ENCODE data around the gene SFXN5.
"Not testable (repeated sequence)": the region's sequence is repeated elsewhere in the genome, so short reads cannot be mapped to it uniquely, and the experiment has no call there.

SFXN5 gene

GRCh38 chr2:73071360-73072128 lies at the start of gene SFXN5:
SFXN5 (minus strand) TSS chr2:73071712; CDS start chr2:73071705, 7 bp downstream.
- in situ Hi-C loops (cut with MboI; ENCODE audit: low sequenced_read_pairs) = no loop called here

DNA sequence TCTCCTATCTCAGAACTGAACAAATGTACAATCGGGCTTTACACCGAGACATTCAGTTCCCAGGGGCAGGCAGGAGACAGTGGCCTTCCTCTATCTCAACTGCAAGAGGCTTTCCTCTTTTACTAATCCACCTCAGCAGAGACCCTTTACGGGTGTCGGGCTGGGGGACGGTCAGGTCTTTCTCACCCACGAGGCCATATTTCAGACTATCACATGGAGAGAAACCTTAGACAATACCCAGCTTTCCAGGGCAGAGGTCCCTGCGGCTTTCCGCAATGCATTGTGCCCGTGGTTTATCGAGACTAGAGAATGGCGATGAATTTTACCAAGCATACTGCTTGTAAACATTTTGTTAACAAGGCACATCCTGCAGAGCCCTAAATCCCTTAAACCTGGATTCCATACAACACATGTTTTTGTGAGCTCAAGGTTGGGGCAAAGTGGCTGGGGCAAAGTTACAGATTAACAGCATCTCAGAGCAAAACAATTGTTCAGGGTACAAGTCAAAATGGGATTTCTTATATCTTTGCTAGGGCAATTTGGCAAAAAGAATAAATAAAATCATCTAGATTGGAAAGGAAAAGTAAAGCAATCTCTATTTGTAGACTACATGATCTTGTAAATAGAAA lies 48.2 kb upstream of the SFXN5 start:
- in situ Hi-C loops (cut with MboI; ENCODE audit: low sequenced_read_pairs) = not testable (repeated sequence)

GRCh38 chr2:73117441-73117840 lies 45.9 kb upstream of the SFXN5 start:
- in situ Hi-C loops (cut with MboI; ENCODE audit: low sequenced_read_pairs) = no loop called here

DNA sequence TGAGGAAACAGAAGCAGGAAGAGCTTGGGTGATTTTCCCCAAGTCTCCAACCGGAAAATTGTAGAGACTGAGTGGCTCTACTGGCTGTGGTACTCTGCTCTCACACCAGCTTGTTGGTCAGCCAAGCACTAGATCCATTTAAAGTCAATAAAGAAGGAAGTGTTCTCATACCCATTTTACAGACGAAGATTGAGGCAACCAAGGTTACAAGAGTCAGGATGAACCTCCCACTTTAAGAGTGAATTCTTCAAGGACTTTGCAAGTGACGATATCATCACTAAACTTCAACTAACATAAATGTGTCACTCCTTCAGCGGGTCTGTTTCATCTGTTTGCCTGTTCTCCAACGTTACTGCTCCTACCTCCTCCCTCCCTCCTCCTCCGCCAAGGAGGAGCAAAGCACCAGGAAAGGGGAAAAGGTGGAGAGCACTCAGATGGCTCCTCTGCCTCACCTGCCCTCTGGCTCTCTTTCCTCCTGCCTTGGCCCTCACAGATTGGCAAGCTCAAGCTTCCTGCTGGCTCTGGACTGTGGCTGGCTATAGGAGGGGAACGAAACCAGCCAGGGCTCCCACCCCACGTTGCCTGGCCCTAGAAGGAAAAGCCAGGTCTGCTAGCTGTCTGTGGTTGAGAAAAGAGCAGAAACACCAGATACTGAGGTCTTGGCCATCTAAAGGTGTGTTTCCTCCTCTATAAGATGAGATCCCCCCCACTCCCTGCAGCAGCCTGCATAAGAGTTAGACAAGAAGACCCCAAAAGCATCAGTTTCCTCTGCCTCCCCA lies 44.9 kb upstream of the SFXN5 start:
- in situ Hi-C loops (cut with MboI; ENCODE audit: low sequenced_read_pairs) = no loop called here

GRCh38 chr2:73114273-73114867 lies 42.9 kb upstream of the SFXN5 start:
- in situ Hi-C loops (cut with MboI; ENCODE audit: low sequenced_read_pairs) = no loop called here

DNA sequence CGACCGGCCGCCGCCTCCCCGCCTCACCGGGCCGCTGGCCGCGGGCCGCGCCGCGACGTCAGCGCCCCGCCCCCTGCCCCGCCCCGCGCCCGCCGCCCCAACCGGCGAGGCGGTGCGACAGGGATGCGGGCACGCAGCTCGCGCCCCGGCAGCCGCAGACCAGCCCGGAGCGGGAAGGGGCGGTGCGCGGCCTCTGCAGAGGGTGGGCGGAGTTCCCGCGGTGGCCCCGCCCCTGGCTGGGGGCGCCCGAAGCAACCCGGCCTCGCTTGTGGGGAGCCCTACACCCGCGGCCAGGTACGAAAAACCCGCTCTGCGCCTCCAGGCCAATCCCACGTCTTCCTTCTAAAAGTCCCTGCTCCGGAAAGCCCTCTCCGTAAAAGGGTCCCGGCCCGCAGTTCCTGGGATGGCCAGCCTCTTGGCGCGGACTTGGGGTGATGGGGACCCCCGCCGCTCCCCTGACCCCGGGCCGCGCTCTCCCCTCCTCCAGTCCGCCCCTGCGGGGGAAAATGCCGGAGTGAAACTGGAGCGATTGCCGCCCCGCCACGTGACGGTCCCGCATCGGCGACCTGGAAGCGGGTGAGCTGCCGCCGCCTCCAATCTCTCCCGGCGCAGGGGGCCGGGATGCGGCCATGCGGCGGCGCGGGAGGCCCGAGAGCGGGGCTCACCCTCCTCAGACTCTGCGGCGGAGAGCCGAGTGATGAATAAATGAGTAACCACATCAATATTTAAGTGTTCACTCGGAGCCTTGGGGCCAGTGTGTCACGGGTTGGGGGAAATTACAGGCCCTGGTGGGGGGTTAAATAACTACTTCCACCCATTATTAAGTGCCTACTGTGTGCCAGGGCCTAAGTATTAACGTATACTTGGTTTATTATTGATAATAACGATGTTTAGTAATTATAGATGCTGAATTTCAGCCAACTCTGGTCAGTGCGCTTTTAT lies 41.7 kb upstream of the SFXN5 start, which contains the start of gene RAB11FIP5:
TSS of gene RAB11FIP5 (minus strand) at position 36 of the 942 bp plus-strand sequence. CDS start 171 bp downstream, outside the sequence.
- in situ Hi-C loops (cut with MboI; ENCODE audit: low sequenced_read_pairs) = no loop called here

- in situ Hi-C loops (cut with MboI; ENCODE audit: low sequenced_read_pairs) = no loop called here
Measured at GRCh38 chr2:73112026-73112912, 40.8 kb upstream of the SFXN5 start.

DNA sequence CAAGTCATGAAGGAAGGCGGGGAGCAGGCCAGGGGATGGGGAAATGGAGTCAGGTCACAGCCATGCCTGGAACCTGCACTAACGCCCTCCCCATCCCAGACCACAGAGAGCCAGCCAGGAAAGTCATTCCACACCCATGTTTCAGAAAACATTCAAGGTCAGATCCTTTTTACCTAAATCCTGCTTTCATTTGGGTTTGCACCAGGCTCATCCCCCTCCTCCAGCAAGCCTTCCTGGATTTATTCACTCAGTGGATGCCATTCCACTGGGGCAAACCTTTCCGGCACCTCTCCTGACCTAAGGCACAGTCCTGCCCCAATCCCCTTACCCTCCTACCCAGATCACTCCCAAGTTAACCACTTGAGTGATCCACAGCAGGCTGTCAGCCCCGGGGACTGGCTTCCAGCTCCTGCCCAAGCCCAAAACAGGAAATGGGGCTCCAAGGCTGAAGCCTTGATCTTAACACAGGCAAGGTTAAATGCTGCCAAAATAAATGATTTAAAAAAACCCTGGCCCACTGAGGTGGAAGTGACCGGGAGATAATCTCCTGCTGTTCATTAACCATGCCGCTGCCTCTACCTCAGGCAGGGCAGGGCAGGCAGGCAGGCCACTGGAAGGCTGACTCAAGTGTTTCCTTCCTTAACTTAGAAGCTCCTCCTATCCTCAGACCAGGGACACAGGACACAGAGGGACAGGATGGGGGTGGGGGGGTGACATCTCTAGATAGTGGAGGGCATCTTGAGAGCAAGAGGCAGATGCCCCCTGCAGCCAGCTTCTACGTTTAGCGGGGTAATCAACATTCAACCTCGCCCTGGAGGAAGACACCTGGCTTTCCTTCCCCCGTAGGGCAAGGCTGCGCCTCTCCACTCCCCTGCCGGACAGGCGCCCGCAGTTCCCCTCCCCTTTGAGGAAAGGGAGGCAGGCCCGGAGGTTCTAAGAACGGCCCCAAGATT lies 39.8 kb upstream of the SFXN5 start:
- in situ Hi-C loops (cut with MboI; ENCODE audit: low sequenced_read_pairs) = no loop called here

DNA sequence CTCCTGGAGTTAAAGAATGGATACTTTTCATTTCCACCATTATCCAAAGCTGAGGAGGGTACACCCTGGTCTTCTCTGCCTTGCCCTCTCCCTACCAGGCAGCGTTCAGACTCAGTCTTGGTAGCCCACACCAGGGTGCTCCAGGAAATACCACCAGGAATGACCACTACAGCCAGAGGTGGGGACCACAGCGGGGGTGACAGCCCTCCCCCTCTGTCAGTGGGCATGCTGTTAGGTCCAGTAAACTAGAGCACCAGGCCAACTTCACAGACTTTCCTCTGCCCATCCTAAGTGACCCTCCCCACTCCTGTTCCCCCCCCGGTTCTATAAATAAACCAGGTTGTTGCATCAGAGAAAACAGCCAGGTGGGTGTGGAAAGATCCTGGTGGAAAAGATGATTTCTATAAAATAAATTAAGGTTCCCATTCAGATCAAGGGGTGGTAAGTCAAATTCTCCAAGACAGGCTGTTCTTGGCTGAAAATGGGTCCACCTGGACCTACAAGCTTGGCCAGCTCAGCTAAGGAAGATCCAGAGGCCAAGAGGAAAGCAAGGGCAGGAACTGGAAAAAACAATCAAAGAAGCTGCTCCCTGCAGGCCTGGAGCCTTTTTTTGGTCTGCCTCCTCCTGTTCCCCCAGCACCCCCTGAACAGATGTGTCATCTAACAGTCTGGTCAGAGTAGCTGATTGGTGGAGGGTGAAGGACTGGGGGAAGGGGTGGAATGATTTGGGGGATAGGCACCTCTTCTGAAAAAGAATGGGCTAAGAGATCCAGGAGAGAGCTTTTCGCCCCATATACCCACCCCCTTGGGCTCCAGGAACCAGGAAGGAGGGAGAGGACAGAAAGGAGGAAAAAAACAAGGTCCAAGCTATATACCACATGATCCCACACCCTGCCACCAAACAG lies 38.9 kb upstream of the SFXN5 start:
- in situ Hi-C loops (cut with MboI; ENCODE audit: low sequenced_read_pairs) = no loop called here

GRCh38 chr2:73109431-73110167 lies 38.1 kb upstream of the SFXN5 start:
- in situ Hi-C loops (cut with MboI; ENCODE audit: low sequenced_read_pairs) = no loop called here

DNA sequence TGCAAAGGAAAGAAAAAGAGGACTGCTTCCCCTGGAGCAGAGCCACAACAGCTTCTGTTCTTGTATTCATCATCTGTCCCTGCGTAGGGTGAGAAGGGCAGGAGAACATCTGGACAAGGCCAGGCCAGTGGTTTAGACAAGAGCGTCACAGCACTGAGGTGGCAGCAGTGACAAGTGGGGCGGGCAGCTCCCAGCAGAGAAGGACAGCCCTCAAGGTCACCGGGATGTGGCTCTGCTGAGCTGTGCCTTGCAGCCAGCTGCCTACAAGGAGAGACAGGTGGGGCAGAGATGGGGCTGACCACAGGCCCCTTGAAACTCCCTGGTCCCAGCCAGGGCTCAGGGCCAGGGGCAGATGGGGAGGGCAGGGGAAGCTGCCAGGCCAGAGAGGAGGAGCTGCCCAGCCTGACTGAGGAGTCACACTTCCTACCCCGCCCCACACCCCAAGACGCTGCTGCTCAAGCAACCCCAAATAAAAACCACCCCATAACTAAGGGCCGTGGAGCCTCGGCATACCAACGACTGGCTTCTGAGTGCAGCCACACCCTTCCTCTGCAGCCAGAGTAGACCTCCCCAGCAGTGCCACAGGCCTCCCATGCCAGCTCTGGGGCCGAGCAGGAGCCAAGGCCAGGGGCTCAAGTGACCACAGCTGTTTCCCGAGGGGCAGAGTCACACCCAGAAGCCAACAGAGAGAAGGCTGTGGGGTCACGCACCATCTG lies 35.9 kb upstream of the SFXN5 start:
- in situ Hi-C loops (cut with MboI; ENCODE audit: low sequenced_read_pairs) = no loop called here

GRCh38 chr2:73106791-73107190 lies 35.3 kb upstream of the SFXN5 start:
- in situ Hi-C loops (cut with MboI; ENCODE audit: low sequenced_read_pairs) = no loop called here

DNA sequence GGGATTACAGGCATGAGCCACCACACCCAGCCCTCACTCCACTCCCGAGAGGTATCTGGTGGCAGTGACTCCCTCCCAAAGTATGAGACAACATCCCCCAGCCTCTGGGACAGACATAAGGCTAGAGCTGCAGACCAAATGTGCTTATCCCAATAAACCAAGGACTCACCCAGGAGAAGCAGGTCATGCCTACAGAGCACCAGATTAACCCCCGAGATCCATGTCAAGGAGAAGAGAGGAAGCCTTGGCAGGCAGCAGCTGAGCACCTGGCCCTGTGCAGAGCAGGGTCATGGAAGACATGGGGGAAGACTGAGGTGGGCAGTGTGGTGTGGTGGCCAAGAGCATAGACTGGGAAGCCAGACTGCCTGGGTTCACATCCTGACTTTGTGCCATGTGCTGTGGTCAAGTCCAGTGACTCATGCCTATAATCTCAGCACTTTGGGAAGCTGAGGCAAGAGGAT lies 34.0 kb upstream of the SFXN5 start:
- in situ Hi-C loops (cut with MboI; ENCODE audit: low sequenced_read_pairs) = no loop called here

GRCh38 chr2:73104933-73105332 lies 33.4 kb upstream of the SFXN5 start:
- in situ Hi-C loops (cut with MboI; ENCODE audit: low sequenced_read_pairs) = no loop called here

GRCh38 chr2:73103018-73103542 lies 31.6 kb upstream of the SFXN5 start:
- in situ Hi-C loops (cut with MboI; ENCODE audit: low sequenced_read_pairs) = no loop called here
